Measurements from ENCODE around the gene GKN2.
A peak's percentile ranks its signal among the peaks of the same experiment; 100 is the strongest.

The GKN2 gene

GRCh38 chr2:68925295-68925896 lies 27.3 kb downstream of the GKN2 start:
- DNase-seq: peak; percentile 63
- Histone ChIP-seq H3K9me2 (replicated peaks; ENCODE audit: insufficient read depth, low read length) (no peaks in the 10 kb centered on the region), H2AFZ (ENCODE audit: low read length) (no peak overlapping the region)

GRCh38 chr2:68921646-68922045 lies 31.0 kb downstream of the GKN2 start:
- H2AFZ ChIP-seq (ENCODE audit: low read length): no peak overlapping the region

More at GRCh38 chr2:68925295-68925896, 27.3 kb downstream of the GKN2 start:
- H3K4me3 ChIP-seq (ENCODE audit: low read length): no peak overlapping the region
- TF ChIP-seq EZH2phosphoT487 (IDR thresholded peaks at IDR 0.05; ENCODE audit: low read length): no peak
- TF ChIP-seq CTCF (IDR thresholded peaks at IDR 0.05; ENCODE audit: low read length): peak; percentile 88
- TF ChIP-seq EZH2 (optimal IDR thresholded peaks at IDR 0.05; ENCODE audit: low read depth, low read length): no peak
- no peaks in the 10 kb centered on the region for H3K27me3 ChIP-seq (replicated peaks; ENCODE audit: insufficient read depth, low read length)
- no peaks in the 10 kb centered on the region for H4K20me1 ChIP-seq (ENCODE audit: insufficient read depth, low read length)
- H3K9ac ChIP-seq (ENCODE audit: low read length): no peak overlapping the region
- no peaks in the 10 kb centered on the region for H3K36me3 ChIP-seq (replicated peaks; ENCODE audit: insufficient read depth, low read length)
- no peaks in the 10 kb centered on the region for H3K9me3 ChIP-seq (replicated peaks; ENCODE audit: insufficient read depth, low read length)
- no peak overlapping the region for H3K4me2 ChIP-seq (ENCODE audit: low read depth, low read length)
- H3F3A ChIP-seq (ENCODE audit: insufficient read depth, low read length): no peaks in the 10 kb centered on the region
- H3K79me2 ChIP-seq (ENCODE audit: low read length): no peaks in the 10 kb centered on the region
- no peak overlapping the region for H3K27ac ChIP-seq (ENCODE audit: low read length)
- no peaks in the 10 kb centered on the region for H3K4me1 ChIP-seq (ENCODE audit: low read length)

GRCh38 chr2:68920481-68921170 lies 32.1 kb downstream of the GKN2 start:
- Histone ChIP-seq H4K20me1 (ENCODE audit: insufficient read depth, low read length) (no peaks in the 10 kb centered on the region), H3K9ac (ENCODE audit: low read length) (no peak overlapping the region), H2AFZ (ENCODE audit: low read length) (no peak overlapping the region), H3K36me3 (replicated peaks; ENCODE audit: insufficient read depth, low read length) (no peaks in the 10 kb centered on the region), H3K9me2 (replicated peaks; ENCODE audit: insufficient read depth, low read length) (no peaks in the 10 kb centered on the region), H3K4me2 (ENCODE audit: low read depth, low read length) (no peak overlapping the region), H3F3A (ENCODE audit: insufficient read depth, low read length) (no peaks in the 10 kb centered on the region), H3K27me3 (replicated peaks; ENCODE audit: insufficient read depth, low read length) (no peaks in the 10 kb centered on the region), H3K4me3 (ENCODE audit: low read length) (no peak overlapping the region), H3K79me2 (ENCODE audit: low read length) (no peaks in the 10 kb centered on the region), H3K9me3 (replicated peaks; ENCODE audit: insufficient read depth, low read length) (no peaks in the 10 kb centered on the region), H3K4me1 (ENCODE audit: low read length) (no peaks in the 10 kb centered on the region), H3K27ac (ENCODE audit: low read length) (no peak overlapping the region)
- TF ChIP-seq EZH2 (optimal IDR thresholded peaks at IDR 0.05; ENCODE audit: low read depth, low read length): no peak
- no peak for DNase-seq

More at GRCh38 chr2:68921646-68922045, 31.0 kb downstream of the GKN2 start:
- Histone ChIP-seq H3K27ac (ENCODE audit: low read length) (no peak overlapping the region), H3K79me2 (ENCODE audit: low read length) (no peaks in the 10 kb centered on the region), H3K27me3 (replicated peaks; ENCODE audit: insufficient read depth, low read length) (no peaks in the 10 kb centered on the region), H4K20me1 (ENCODE audit: insufficient read depth, low read length) (no peaks in the 10 kb centered on the region), H3K4me2 (ENCODE audit: low read depth, low read length) (no peak overlapping the region), H3F3A (ENCODE audit: insufficient read depth, low read length) (no peaks in the 10 kb centered on the region), H3K9ac (ENCODE audit: low read length) (no peak overlapping the region), H3K9me3 (replicated peaks; ENCODE audit: insufficient read depth, low read length) (no peaks in the 10 kb centered on the region), H3K4me1 (ENCODE audit: low read length) (no peaks in the 10 kb centered on the region), H3K4me3 (ENCODE audit: low read length) (no peak overlapping the region), H3K9me2 (replicated peaks; ENCODE audit: insufficient read depth, low read length) (no peaks in the 10 kb centered on the region), H3K36me3 (replicated peaks; ENCODE audit: insufficient read depth, low read length) (no peaks in the 10 kb centered on the region)
- no peak for DNase-seq
- TF ChIP-seq EZH2phosphoT487 (IDR thresholded peaks at IDR 0.05; ENCODE audit: low read length) (no peak), EZH2 (optimal IDR thresholded peaks at IDR 0.05; ENCODE audit: low read depth, low read length) (no peak), CTCF (IDR thresholded peaks at IDR 0.05; ENCODE audit: low read length) (no peak)

GRCh38 chr2:68918497-68918896 lies 34.2 kb downstream of the GKN2 start:
- no peak for DNase-seq
- Histone ChIP-seq H3K27me3 (replicated peaks; ENCODE audit: insufficient read depth, low read length) (no peaks in the 10 kb centered on the region), H4K20me1 (ENCODE audit: insufficient read depth, low read length) (no peaks in the 10 kb centered on the region), H3K36me3 (replicated peaks; ENCODE audit: insufficient read depth, low read length) (no peaks in the 10 kb centered on the region), H3K9me2 (replicated peaks; ENCODE audit: insufficient read depth, low read length) (no peaks in the 10 kb centered on the region), H3K4me1 (ENCODE audit: low read length) (no peaks in the 10 kb centered on the region), H3K9me3 (replicated peaks; ENCODE audit: insufficient read depth, low read length) (no peaks in the 10 kb centered on the region), H2AFZ (ENCODE audit: low read length) (no peak overlapping the region), H3K4me2 (ENCODE audit: low read depth, low read length) (no peak overlapping the region), H3F3A (ENCODE audit: insufficient read depth, low read length) (no peaks in the 10 kb centered on the region), H3K9ac (ENCODE audit: low read length) (no peak overlapping the region), H3K27ac (ENCODE audit: low read length) (no peak overlapping the region), H3K4me3 (ENCODE audit: low read length) (no peak overlapping the region), H3K79me2 (ENCODE audit: low read length) (no peaks in the 10 kb centered on the region)
- no peak for TF ChIP-seq EZH2 (optimal IDR thresholded peaks at IDR 0.05; ENCODE audit: low read depth, low read length)
- TF ChIP-seq EZH2phosphoT487 (IDR thresholded peaks at IDR 0.05; ENCODE audit: low read length): no peak
